Measurements from ENCODE around the gene CORO1A. TPM values are rescaled to one million over a fixed set of nuclear protein-coding genes. Genes with fewer than 3 reads are reported as not detected.

Gene CORO1A
- total RNA-seq, 1 donor from 2014 or later, result 10.6 TPM

DNA sequence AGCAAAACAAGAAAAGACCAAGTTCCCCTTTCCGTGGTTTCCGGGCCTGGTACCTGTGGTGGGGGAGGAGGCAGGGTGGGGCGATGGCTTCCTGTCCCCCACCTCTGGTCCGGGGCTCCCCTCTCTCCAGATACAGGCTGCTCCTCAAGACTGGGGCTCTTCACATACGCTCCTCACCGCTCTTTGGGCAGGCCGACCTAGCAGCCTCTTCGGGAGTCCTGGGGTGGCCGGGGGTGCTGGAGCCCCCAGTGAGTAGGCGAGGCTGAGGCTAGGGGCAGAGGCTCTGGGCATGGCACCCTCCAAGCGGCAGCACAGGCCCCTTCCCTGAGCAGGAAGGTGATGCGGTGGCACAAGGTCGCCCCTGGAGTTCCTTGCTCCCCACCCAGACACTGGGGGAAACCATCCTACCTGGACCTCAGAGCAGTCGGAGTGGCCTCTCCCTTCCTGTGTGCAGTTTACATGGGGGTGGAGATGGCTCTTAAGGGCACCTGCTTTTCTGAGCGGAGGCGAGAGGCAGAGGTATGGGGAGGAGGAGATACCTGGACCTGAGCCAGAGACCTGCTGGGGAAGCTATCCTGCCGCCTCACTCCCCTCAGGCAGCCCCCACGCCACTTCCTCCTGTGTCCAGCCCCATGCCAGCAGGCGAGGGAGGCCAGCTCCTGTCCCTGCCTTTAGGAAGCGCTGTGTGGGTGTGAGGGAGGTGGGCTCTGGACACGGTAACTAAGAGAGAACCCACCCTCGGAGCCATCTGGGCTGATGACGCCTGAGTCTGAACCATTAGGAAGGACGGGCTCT lies 891 bp downstream of the CORO1A start:
- Mint-ChIP-seq H3K27ac (no peak overlapping the region), H3K36me3 (no peaks in the 10 kb centered on the region), H3K27me3 (ENCODE audit: insufficient read depth, low read depth) (peaks cover 10% of the 10 kb centered on the region), H3K4me3 (peak overlapping the region; percentile 77), H3K4me1 (peaks cover 11% of the 10 kb centered on the region), H3K9me3 (no peaks in the 10 kb centered on the region)
- Histone ChIP-seq H3K4me3 (peak overlapping the region; percentile 67), H3K27me3 (peaks cover 41% of the 10 kb centered on the region), H3K27ac (no peak overlapping the region), H3K79me2 (ENCODE audit: low read depth) (no peaks in the 10 kb centered on the region), H4K20me1 (ENCODE audit: low read depth) (peaks cover 9% of the 10 kb centered on the region), H3K4me2 (peak overlapping the region; percentile 94), H3F3A (ENCODE audit: low read depth) (peaks cover 10% of the 10 kb centered on the region), H3K4me1 (peaks cover 2% of the 10 kb centered on the region), H3K9ac (no peak overlapping the region), H3K36me3 (no peaks in the 10 kb centered on the region), H3K9me3 (ENCODE audit: low read depth) (no peaks in the 10 kb centered on the region), H2AFZ (replicated peaks) (no peak overlapping the region)
- DNase-seq (ENCODE audit: low spot score), result no peak
- TF ChIP-seq, protein P1, sequence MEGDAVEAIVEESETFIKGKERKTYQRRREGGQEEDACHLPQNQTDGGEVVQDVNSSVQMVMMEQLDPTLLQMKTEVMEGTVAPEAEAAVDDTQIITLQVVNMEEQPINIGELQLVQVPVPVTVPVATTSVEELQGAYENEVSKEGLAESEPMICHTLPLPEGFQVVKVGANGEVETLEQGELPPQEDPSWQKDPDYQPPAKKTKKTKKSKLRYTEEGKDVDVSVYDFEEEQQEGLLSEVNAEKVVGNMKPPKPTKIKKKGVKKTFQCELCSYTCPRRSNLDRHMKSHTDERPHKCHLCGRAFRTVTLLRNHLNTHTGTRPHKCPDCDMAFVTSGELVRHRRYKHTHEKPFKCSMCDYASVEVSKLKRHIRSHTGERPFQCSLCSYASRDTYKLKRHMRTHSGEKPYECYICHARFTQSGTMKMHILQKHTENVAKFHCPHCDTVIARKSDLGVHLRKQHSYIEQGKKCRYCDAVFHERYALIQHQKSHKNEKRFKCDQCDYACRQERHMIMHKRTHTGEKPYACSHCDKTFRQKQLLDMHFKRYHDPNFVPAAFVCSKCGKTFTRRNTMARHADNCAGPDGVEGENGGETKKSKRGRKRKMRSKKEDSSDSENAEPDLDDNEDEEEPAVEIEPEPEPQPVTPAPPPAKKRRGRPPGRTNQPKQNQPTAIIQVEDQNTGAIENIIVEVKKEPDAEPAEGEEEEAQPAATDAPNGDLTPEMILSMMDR (IDR thresholded peaks at IDR 0.05), result no peak
- TF ChIP-seq EZH2phosphoT487 (IDR thresholded peaks at IDR 0.05) (no peak), EZH2 (IDR thresholded peaks at IDR 0.05) (no peak)

DNA sequence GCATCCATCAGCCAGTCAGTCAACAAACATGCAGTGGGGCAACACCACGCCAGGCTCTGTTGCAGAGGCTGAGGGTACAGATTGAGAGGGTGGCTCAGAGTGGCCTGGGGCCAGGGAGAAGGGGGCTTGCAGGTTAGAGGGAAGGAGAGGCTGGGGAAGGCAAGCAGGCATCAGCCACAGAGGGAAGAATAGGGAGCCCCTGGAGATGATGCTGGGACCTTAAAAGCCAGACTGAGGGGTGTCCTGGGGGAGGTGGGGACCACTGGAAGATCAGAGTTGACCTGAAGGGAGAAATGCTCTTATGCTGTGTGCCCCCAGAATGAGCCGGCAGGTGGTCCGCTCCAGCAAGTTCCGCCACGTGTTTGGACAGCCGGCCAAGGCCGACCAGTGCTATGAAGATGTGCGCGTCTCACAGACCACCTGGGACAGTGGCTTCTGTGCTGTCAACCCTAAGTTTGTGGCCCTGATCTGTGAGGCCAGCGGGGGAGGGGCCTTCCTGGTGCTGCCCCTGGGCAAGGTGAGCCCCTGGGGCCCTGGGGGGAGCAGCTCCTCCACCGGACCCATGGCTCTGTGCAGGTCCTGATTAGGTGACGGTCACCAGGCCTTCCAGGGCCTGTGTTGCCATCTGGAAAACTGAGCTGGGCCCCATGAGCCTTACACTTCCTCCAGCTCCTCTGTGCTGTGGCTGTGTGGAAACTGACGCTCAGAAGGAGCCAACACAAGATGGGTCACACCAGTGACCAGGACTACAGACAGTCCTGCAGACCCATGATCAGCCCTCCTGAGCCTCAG lies 1.7 kb downstream of the CORO1A start:
- Mint-ChIP-seq H3K4me1 (peaks cover 11% of the 10 kb centered on the region), H3K9me3 (no peaks in the 10 kb centered on the region), H3K27ac (no peak overlapping the region), H3K36me3 (no peaks in the 10 kb centered on the region), H3K27me3 (ENCODE audit: insufficient read depth, low read depth) (peaks cover 8% of the 10 kb centered on the region), H3K4me3 (peak overlapping the region; percentile 77)
- Histone ChIP-seq H3K79me2 (ENCODE audit: low read depth) (no peaks in the 10 kb centered on the region), H3K27ac (no peak overlapping the region), H3K4me3 (no peak overlapping the region), H3F3A (ENCODE audit: low read depth) (peaks cover 10% of the 10 kb centered on the region), H2AFZ (replicated peaks) (no peak overlapping the region), H3K9me3 (ENCODE audit: low read depth) (no peaks in the 10 kb centered on the region), H3K36me3 (no peaks in the 10 kb centered on the region), H3K4me2 (no peak overlapping the region), H3K4me1 (peaks cover 2% of the 10 kb centered on the region), H3K27me3 (peaks cover 41% of the 10 kb centered on the region), H3K9ac (no peak overlapping the region), H4K20me1 (ENCODE audit: low read depth) (peaks cover 9% of the 10 kb centered on the region)
- no peak for DNase-seq (ENCODE audit: low spot score)
- TF ChIP-seq EZH2phosphoT487 (IDR thresholded peaks at IDR 0.05) (no peak), EZH2 (IDR thresholded peaks at IDR 0.05) (no peak)
- TF ChIP-seq, protein P1 (IDR thresholded peaks at IDR 0.05), result no peak

- Mint-ChIP-seq H3K27me3 (ENCODE audit: insufficient read depth, low read depth) (peaks cover 8% of the 10 kb centered on the region), H3K4me3 (no peak overlapping the region), H3K4me1 (peaks cover 11% of the 10 kb centered on the region), H3K9me3 (no peaks in the 10 kb centered on the region), H3K36me3 (no peaks in the 10 kb centered on the region), H3K27ac (no peak overlapping the region)
- peaks cover 10% of the 10 kb centered on the region for H3F3A ChIP-seq (ENCODE audit: low read depth)
- H4K20me1 ChIP-seq (ENCODE audit: low read depth), result peaks cover 9% of the 10 kb centered on the region
- H3K9ac ChIP-seq, result no peak overlapping the region
- no peak overlapping the region for H3K4me3 ChIP-seq
- no peak overlapping the region for H2AFZ ChIP-seq (replicated peaks)
- H3K27me3 ChIP-seq, result peaks cover 35% of the 10 kb centered on the region
- no peak overlapping the region for H3K27ac ChIP-seq
- no peaks in the 10 kb centered on the region for H3K36me3 ChIP-seq
- H3K9me3 ChIP-seq (ENCODE audit: low read depth), result no peaks in the 10 kb centered on the region
- no peaks in the 10 kb centered on the region for H3K79me2 ChIP-seq (ENCODE audit: low read depth)
- no peak overlapping the region for H3K4me2 ChIP-seq
- no peak for DNase-seq (ENCODE audit: low spot score)
- H3K4me1 ChIP-seq, result peaks cover 2% of the 10 kb centered on the region
- no peak for TF ChIP-seq EZH2 (IDR thresholded peaks at IDR 0.05)
- TF ChIP-seq, protein P1 (IDR thresholded peaks at IDR 0.05), result no peak
- TF ChIP-seq EZH2phosphoT487 (IDR thresholded peaks at IDR 0.05), result no peak
Observed at GRCh38 chr16:30185683-30186421, 2.5 kb downstream of the CORO1A start.
